ENCODE data around the gene GRIK3.

The GRIK3 gene

DNA sequence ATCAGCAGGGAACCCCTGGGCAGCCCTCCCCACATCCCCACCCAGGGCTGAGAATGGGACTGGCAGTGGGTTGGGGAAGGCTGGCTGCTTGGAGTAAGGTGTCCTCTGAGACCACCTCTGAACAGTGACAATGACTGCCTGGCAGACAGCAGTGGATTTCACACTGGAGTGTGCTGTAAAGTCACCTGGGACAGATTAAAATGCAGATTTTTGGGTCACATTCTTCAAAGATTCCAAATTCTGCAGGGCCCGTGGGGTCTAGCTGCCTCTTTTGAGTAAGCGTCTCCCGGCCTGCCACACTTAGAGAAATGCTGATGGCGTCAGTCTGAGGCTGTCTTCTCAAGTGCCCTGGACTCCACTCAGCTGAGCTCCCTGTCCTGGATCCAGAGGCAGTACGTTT, 164.5 kb downstream of the GRIK3 start:
- no peak overlapping the region for H3K9ac ChIP-seq (ENCODE audit: low read depth, low read length, poor library complexity, severe bottlenecking)

DNA sequence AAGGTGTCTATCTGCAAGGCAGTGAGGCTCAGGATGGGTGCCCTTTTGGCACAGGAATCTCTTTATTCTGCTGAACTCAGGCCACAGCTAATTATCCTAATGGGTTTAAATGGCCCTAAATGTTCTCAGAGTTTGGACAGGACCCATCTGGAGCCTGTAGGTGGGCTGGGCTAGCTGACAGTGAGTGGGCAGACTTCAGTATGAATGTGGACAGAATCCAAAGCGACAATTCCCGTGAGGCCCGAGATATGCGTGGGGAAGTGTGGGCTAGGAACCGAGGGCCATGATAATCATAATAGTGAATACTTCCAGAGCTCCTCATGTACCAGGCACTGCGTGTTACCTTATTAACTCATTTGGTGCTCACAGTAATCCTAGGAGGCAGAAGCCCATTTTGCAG, 165.3 kb downstream of the GRIK3 start:
- H3K4me2 ChIP-seq (ENCODE audit: low read depth, low read length, poor library complexity, severe bottlenecking), result no peak overlapping the region
- no peak overlapping the region for H2AFZ ChIP-seq (ENCODE audit: low read length)
- H3K79me2 ChIP-seq (ENCODE audit: insufficient read depth, low read length), result no peaks in the 10 kb centered on the region
- H3F3A ChIP-seq (ENCODE audit: low read depth), result no peaks in the 10 kb centered on the region
- TF ChIP-seq, protein P1, sequence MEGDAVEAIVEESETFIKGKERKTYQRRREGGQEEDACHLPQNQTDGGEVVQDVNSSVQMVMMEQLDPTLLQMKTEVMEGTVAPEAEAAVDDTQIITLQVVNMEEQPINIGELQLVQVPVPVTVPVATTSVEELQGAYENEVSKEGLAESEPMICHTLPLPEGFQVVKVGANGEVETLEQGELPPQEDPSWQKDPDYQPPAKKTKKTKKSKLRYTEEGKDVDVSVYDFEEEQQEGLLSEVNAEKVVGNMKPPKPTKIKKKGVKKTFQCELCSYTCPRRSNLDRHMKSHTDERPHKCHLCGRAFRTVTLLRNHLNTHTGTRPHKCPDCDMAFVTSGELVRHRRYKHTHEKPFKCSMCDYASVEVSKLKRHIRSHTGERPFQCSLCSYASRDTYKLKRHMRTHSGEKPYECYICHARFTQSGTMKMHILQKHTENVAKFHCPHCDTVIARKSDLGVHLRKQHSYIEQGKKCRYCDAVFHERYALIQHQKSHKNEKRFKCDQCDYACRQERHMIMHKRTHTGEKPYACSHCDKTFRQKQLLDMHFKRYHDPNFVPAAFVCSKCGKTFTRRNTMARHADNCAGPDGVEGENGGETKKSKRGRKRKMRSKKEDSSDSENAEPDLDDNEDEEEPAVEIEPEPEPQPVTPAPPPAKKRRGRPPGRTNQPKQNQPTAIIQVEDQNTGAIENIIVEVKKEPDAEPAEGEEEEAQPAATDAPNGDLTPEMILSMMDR (conservative IDR thresholded peaks at IDR 0.05; ENCODE audit: low read length), result no peak
- no peak for TF ChIP-seq EZH2phosphoT487 (IDR thresholded peaks at IDR 0.05; ENCODE audit: borderline replicate concordance)
- H3K27me3 ChIP-seq (ENCODE audit: insufficient read depth, low read length, poor library complexity, severe bottlenecking), result no peaks in the 10 kb centered on the region
- no peaks in the 10 kb centered on the region for H3K9me2 ChIP-seq (replicated peaks; ENCODE audit: low read depth, low read length)
- no peaks in the 10 kb centered on the region for H3K36me3 ChIP-seq (ENCODE audit: insufficient read depth, low read length)
- no peaks in the 10 kb centered on the region for H3K4me1 ChIP-seq (ENCODE audit: insufficient read depth, low read length, poor library complexity, severe bottlenecking)
- H4K20me1 ChIP-seq (ENCODE audit: insufficient read depth, low read length, poor library complexity, severe bottlenecking), result no peaks in the 10 kb centered on the region
- H3K9me3 ChIP-seq (ENCODE audit: insufficient read depth, low read depth, low read length), result no peaks in the 10 kb centered on the region
- H3K4me3 ChIP-seq (ENCODE audit: low read length, poor library complexity, severe bottlenecking), result no peak overlapping the region
- H3K9ac ChIP-seq (ENCODE audit: low read depth, low read length, poor library complexity, severe bottlenecking), result no peak overlapping the region

More for the DNA sequence above, 164.5 kb downstream of the GRIK3 start:
- TF ChIP-seq, protein P1 (conservative IDR thresholded peaks at IDR 0.05; ENCODE audit: low read length), result no peak
- no peak for TF ChIP-seq EZH2phosphoT487 (IDR thresholded peaks at IDR 0.05; ENCODE audit: borderline replicate concordance)
- no peaks in the 10 kb centered on the region for H3K9me3 ChIP-seq (ENCODE audit: insufficient read depth, low read depth, low read length)
- H3K9me2 ChIP-seq (replicated peaks; ENCODE audit: low read depth, low read length), result no peaks in the 10 kb centered on the region
- no peaks in the 10 kb centered on the region for H3K79me2 ChIP-seq (ENCODE audit: insufficient read depth, low read length)
- no peak overlapping the region for H3K4me3 ChIP-seq (ENCODE audit: low read length, poor library complexity, severe bottlenecking)
- H3K4me2 ChIP-seq (ENCODE audit: low read depth, low read length, poor library complexity, severe bottlenecking), result no peak overlapping the region
- no peaks in the 10 kb centered on the region for H3K36me3 ChIP-seq (ENCODE audit: insufficient read depth, low read length)
- no peaks in the 10 kb centered on the region for H3K27me3 ChIP-seq (ENCODE audit: insufficient read depth, low read length, poor library complexity, severe bottlenecking)
- H2AFZ ChIP-seq (ENCODE audit: low read length), result no peak overlapping the region
- H3K4me1 ChIP-seq (ENCODE audit: insufficient read depth, low read length, poor library complexity, severe bottlenecking), result no peaks in the 10 kb centered on the region
- no peaks in the 10 kb centered on the region for H4K20me1 ChIP-seq (ENCODE audit: insufficient read depth, low read length, poor library complexity, severe bottlenecking)
- no peaks in the 10 kb centered on the region for H3F3A ChIP-seq (ENCODE audit: low read depth)

DNA sequence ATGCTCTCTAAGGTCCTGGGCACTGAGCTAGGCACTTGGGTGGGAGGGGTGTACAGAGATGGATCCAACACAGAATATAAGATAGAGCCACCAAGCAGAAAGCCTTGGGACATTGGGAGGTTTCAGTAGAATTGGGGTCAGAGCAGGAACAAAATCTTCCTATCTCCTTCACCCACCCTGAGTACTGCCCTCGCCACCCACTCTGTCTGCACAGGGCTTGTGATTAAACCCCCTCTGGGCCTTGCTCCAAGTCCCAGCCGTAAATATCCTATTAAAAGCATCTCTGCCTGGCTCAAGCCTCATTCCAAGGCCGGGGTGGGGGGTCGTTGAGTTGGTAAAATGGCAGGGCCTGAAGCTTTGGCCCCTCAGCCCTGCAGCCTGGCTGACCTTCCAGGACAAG, 166.7 kb downstream of the GRIK3 start:
- H2AFZ ChIP-seq (ENCODE audit: low read length), result no peak overlapping the region
- no peaks in the 10 kb centered on the region for H3K36me3 ChIP-seq (ENCODE audit: insufficient read depth, low read length)
- no peaks in the 10 kb centered on the region for H3K9me2 ChIP-seq (replicated peaks; ENCODE audit: low read depth, low read length)
- H3K9me3 ChIP-seq (ENCODE audit: insufficient read depth, low read depth, low read length), result no peaks in the 10 kb centered on the region
- H3F3A ChIP-seq (ENCODE audit: low read depth), result no peaks in the 10 kb centered on the region
- no peak overlapping the region for H3K4me2 ChIP-seq (ENCODE audit: low read depth, low read length, poor library complexity, severe bottlenecking)
- no peak overlapping the region for H3K9ac ChIP-seq (ENCODE audit: low read depth, low read length, poor library complexity, severe bottlenecking)
- H3K4me3 ChIP-seq (ENCODE audit: low read length, poor library complexity, severe bottlenecking), result no peak overlapping the region
- TF ChIP-seq EZH2phosphoT487 (IDR thresholded peaks at IDR 0.05; ENCODE audit: borderline replicate concordance), result no peak
- TF ChIP-seq, protein P1 (conservative IDR thresholded peaks at IDR 0.05; ENCODE audit: low read length), result no peak
- no peaks in the 10 kb centered on the region for H3K79me2 ChIP-seq (ENCODE audit: insufficient read depth, low read length)
- no peaks in the 10 kb centered on the region for H3K27me3 ChIP-seq (ENCODE audit: insufficient read depth, low read length, poor library complexity, severe bottlenecking)
- no peaks in the 10 kb centered on the region for H4K20me1 ChIP-seq (ENCODE audit: insufficient read depth, low read length, poor library complexity, severe bottlenecking)
- no peaks in the 10 kb centered on the region for H3K4me1 ChIP-seq (ENCODE audit: insufficient read depth, low read length, poor library complexity, severe bottlenecking)

All from Loucy (cell line).